D721Med (cell line): Measurements from ENCODE around the gene ANTKMT.
"Not testable (repeated sequence)": the region's sequence is repeated elsewhere in the genome, so short reads cannot be mapped to it uniquely, and the experiment has no call there.

Source experiments
- DNase-seq: peaks from one replicate; pipeline ENCODE4 v3.0.0; 2011; ENCODE audit warnings: low spot score; ENCODE audit not compliant: insufficient read length
- FAIRE-seq: peaks from 2 replicates; lab custom pipeline; 2011; peaks lifted over from hg19 to GRCh38; lab: Jason Lieb, UNC
- TF ChIP-seq, protein P1 (sequence below): IDR thresholded peaks from 2 replicates; pipeline ENCODE4 v1.5.1; 2012; ENCODE audit warnings: mild to moderate bottlenecking, control low read depth; ENCODE audit not compliant: insufficient read depth; ENCODE audit errors: missing control alignments

ANTKMT gene

DNA sequence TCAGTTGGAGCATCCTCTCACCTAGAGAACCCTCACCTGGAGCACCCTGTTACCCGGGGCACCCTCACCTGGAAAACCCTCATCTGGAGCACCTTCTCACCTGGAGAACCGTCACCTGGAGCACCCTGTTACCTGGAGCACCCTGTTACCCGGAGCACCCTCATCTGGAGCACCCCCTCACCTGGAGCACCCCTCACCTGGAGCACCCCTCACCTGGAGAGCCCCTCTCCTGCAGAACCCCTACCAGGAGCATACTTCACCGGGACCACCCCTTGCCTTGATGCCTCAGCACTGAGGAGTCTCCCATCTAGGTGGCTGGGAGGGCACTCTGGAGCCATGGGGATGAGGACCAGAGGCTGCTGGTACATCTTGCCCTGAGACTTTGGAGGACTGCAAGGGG, 12.0 kb upstream of the ANTKMT start:
- DNase-seq (no peak), FAIRE-seq (no peak)
- TF ChIP-seq, protein P1, sequence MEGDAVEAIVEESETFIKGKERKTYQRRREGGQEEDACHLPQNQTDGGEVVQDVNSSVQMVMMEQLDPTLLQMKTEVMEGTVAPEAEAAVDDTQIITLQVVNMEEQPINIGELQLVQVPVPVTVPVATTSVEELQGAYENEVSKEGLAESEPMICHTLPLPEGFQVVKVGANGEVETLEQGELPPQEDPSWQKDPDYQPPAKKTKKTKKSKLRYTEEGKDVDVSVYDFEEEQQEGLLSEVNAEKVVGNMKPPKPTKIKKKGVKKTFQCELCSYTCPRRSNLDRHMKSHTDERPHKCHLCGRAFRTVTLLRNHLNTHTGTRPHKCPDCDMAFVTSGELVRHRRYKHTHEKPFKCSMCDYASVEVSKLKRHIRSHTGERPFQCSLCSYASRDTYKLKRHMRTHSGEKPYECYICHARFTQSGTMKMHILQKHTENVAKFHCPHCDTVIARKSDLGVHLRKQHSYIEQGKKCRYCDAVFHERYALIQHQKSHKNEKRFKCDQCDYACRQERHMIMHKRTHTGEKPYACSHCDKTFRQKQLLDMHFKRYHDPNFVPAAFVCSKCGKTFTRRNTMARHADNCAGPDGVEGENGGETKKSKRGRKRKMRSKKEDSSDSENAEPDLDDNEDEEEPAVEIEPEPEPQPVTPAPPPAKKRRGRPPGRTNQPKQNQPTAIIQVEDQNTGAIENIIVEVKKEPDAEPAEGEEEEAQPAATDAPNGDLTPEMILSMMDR, result no peak

GRCh38 chr16:709566-710499, 11.1 kb upstream of the ANTKMT start:
- FAIRE-seq (no peak), DNase-seq (peak; percentile 96)
- TF ChIP-seq, protein P1, result no peak

GRCh38 chr16:710500-711075, 10.4 kb upstream of the ANTKMT start:
- TF ChIP-seq, protein P1, result no peak
- FAIRE-seq (no peak), DNase-seq (no peak)

DNA sequence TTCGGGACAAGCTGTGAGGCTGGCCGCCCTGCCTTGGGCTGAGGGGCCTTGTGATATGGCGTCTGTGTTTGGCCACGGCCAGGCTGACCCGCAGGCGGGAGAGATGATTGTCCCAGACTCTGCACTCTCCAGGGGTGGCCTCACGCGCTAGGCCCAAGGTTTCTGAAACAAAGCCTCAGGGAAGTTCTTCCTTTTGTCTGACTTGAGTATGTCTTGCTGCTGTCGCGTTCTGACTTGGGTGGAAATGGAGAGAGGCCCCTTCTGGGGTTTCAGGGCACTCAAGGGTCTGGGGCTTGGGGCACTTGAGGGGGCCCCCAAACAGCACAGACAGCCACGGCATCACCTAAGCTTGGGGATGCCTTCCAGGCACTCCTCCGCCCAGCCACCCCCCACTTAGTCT, 9.9 kb upstream of the ANTKMT start:
- TF ChIP-seq, protein P1, result no peak

GRCh38 chr16:711548-712320, 9.2 kb upstream of the ANTKMT start:
- TF ChIP-seq, protein P1, result peak; percentile 75
- FAIRE-seq, result no peak
- peak; percentile 91 for DNase-seq

More for the DNA sequence above, 9.9 kb upstream of the ANTKMT start:
- FAIRE-seq, result no peak
- DNase-seq, result no peak

DNA sequence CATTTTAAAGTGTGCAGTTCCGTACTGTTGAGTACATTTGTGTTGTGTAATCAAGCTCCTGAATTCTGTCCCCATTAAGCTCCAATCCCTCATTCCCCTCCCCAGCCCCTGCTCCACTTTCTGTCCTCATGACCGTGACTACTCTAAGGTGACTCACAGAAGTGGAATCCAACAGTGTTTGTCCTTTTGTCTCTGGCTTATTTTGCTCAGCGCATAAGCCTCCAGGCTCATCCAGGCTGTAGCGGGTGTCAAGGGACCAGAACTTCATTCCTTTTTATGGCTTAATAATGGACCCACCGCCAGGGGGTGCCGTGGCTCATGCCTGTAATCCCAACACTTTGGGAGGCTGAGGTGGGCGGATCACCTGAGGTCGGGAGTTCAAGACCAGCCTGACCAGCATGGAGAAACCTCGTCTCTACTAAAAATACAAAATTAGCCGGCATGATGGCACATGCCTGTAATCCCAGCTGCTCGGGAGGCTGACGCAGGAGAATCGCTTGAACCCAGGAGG, 8.2 kb upstream of the ANTKMT start:
- FAIRE-seq, DNase-seq: not testable (repeated sequence)
- TF ChIP-seq, protein P1, result peak; percentile 50
